PFSK-1 (cell line): ENCODE results near the gene PPP2R2B.

Experiments
- FOXP2 ChIP-seq: optimal IDR thresholded peaks from 2 replicates; pipeline ENCODE3; 2011; ENCODE audit warnings: borderline replicate concordance, control low read depth, inconsistent platforms; ENCODE audit not compliant: insufficient read depth; ENCODE audit errors: extremely low read length, extremely low read depth
- POLR2AphosphoS5 ChIP-seq: IDR thresholded peaks from 2 replicates; pipeline ENCODE4 v1.6.1; 2012; ENCODE audit warnings: low read depth, mild to moderate bottlenecking, control low read depth, low read length, moderate library complexity
- SIN3A ChIP-seq: IDR thresholded peaks from 2 replicates; pipeline ENCODE4 v1.6.1; 2012; ENCODE audit warnings: mild to moderate bottlenecking, low read length, moderate library complexity, borderline replicate concordance; ENCODE audit not compliant: insufficient read depth
- TAF1 ChIP-seq: IDR thresholded peaks from 2 replicates; pipeline ENCODE4 v1.6.1; 2012; ENCODE audit warnings: low read length, control low read depth, borderline replicate concordance; ENCODE audit not compliant: insufficient read depth
- TF ChIP-seq, protein P1 (sequence below), 2 experiments: IDR thresholded peaks; 2 replicates each; pipeline versions ENCODE4 v1.6.1 to v1.8.0; 2011 to 2012; ENCODE audit warnings: low read depth in 2 of 2, low read length in 2 of 2, control low read depth in 1 of 2, inconsistent platforms in 1 of 2, mild to moderate bottlenecking in 1 of 2, moderate library complexity in 1 of 2; ENCODE audit not compliant: insufficient read depth in 1 of 2

Gene PPP2R2B

DNA sequence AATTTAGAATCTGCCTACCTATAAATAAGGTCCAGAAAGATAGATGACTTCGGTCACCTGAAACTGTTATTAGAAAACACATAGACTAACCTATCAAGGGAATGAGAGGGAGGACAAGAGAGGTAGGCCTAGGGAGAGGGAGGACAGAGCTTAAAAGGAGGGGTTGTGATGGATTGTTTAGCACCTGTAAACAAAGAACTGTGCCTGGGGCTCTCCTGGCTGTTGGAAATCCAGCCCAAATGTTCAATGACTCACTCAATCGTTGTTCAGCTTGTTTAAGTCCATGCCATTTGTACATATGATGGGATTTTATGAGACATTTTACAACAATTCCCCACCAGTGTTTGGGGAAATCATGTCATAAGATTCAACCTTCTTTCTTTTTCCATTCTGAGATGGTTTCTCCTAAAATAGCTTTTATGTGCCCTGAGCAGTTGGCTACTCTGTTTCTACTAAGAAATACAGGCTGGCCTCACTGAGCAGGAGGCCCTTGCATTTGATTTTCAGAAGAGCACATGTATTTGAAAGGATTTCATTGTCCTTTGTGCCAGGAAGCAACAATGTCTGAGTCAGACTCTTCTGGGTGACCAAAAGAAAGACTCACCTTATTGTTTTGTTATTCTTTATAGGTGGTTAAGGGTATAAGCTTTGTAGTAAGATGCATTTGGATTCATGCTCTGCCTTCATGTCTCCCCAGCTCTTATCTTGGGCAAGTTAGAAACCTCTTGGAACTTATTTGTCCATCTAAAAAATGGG is 314.4 kb downstream of the PPP2R2B start:
- TF ChIP-seq, protein P1, sequence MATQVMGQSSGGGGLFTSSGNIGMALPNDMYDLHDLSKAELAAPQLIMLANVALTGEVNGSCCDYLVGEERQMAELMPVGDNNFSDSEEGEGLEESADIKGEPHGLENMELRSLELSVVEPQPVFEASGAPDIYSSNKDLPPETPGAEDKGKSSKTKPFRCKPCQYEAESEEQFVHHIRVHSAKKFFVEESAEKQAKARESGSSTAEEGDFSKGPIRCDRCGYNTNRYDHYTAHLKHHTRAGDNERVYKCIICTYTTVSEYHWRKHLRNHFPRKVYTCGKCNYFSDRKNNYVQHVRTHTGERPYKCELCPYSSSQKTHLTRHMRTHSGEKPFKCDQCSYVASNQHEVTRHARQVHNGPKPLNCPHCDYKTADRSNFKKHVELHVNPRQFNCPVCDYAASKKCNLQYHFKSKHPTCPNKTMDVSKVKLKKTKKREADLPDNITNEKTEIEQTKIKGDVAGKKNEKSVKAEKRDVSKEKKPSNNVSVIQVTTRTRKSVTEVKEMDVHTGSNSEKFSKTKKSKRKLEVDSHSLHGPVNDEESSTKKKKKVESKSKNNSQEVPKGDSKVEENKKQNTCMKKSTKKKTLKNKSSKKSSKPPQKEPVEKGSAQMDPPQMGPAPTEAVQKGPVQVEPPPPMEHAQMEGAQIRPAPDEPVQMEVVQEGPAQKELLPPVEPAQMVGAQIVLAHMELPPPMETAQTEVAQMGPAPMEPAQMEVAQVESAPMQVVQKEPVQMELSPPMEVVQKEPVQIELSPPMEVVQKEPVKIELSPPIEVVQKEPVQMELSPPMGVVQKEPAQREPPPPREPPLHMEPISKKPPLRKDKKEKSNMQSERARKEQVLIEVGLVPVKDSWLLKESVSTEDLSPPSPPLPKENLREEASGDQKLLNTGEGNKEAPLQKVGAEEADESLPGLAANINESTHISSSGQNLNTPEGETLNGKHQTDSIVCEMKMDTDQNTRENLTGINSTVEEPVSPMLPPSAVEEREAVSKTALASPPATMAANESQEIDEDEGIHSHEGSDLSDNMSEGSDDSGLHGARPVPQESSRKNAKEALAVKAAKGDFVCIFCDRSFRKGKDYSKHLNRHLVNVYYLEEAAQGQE (IDR thresholded peaks at IDR 0.05; ENCODE audit: insufficient read depth in 1 of 2, low read depth in 2 of 2, low read length in 2 of 2), result no peak
- TF ChIP-seq FOXP2 (no peak), SIN3A (no peak), TAF1 (no peak), POLR2AphosphoS5 (no peak)

DNA sequence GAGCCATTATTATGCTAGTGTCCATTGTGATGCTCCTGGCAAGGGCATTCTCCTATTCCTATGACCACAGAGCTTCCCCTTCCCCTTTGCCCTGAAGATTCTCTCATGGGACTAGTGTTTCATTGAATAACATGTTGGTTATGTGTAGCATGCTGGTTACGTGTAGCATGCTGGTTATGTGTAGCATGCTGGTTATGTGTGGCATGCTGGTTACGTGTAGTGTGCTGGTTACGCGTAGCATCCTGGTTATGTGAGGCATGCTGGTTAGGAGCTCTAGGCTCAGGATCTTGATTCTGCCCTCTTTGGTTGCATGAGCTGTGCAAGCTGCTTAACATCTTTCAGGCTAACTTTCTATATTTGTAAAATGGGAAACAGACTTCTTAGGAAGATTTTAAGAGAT is 316.1 kb downstream of the PPP2R2B start:
- no peak for TF ChIP-seq TAF1
- no peak for TF ChIP-seq FOXP2
- TF ChIP-seq POLR2AphosphoS5, result no peak
- TF ChIP-seq SIN3A, result no peak
- TF ChIP-seq, protein P1 (IDR thresholded peaks at IDR 0.05; ENCODE audit: insufficient read depth in 1 of 2, low read depth in 2 of 2, low read length in 2 of 2), result no peak

DNA sequence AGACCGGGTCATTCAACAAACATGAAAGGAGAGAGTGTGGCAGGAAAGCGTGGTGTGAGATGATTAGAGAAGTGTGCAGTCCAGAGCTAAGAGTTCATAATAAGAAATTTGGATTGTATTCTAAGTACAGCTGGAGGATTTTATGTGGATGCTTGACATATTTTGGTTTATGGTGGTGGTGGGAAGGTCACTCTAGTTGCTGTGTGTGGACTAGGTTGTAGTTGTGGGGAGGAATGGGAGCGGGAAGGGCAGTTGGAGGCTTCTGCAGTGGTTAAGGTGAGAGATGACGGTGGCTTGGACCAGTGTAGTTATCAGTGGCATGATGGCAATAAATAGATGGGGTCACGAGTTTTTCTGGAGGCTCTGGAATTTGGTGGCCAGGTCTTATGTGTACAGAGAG is 316.8 kb downstream of the PPP2R2B start:
- TF ChIP-seq, protein P1 (IDR thresholded peaks at IDR 0.05; ENCODE audit: insufficient read depth in 1 of 2, low read depth in 2 of 2, low read length in 2 of 2), result no peak
- TF ChIP-seq POLR2AphosphoS5 (no peak), SIN3A (no peak), TAF1 (no peak), FOXP2 (no peak)

DNA sequence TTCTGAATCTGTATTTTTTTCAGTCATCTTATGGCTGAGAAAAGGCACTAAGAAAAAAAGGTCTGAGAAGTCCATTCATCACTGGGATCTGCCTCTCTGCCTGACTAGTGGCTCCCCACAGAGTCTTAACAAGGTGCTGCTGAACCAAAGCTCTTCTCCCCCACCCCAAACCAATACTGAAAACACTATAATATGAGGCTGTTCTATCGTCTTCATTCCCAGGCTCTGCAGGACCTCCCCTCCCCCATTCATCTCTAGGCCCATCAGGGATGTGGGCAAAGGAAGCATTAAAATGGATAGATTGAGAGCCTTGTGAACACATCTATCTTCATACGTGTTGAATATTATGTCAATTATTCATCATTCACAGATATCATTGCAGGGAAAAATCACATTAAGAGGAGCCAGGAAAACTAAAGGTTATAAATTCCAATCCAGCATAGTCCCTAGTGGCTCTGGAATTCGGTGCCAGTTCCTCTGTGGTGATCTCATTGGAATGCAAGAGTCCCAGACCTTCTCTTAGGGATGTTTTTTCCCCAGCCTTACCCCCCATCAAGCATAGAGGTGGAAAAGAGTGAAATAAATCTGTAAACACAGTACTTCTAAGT is 318.2 kb downstream of the PPP2R2B start:
- no peak for TF ChIP-seq TAF1
- TF ChIP-seq, protein P1 (IDR thresholded peaks at IDR 0.05; ENCODE audit: insufficient read depth in 1 of 2, low read depth in 2 of 2, low read length in 2 of 2), result no peak
- no peak for TF ChIP-seq SIN3A
- TF ChIP-seq POLR2AphosphoS5, result no peak
- TF ChIP-seq FOXP2, result no peak
